Left kidney (tissue), 8 donors: ENCODE data around the gene TREX2. TPM values are rescaled to one million over a fixed set of nuclear protein-coding genes. Genes with fewer than 3 reads are reported as not detected.
A peak's percentile ranks its signal among the peaks of the same experiment; 100 is the strongest.

Experiments used
- DNase-seq: peaks from one replicate; pipeline ENCODE4 v3.0.0-alpha.2; 2013
- long read RNA-seq, 8 donors: transcript quantifications; one replicate each; lab custom pipeline, GENCODE V29; 2026
- polyA plus RNA-seq: library from polyadenylated mRNA; unstranded; fragments of 120-200 nt; gene quantifications from one replicate; pipeline ENCODE4 v1.2.1, GENCODE V29; 2013; ENCODE audit not compliant: insufficient read length

The TREX2 gene
- 0.37 TPM for polyA plus RNA-seq
- long read RNA-seq, donor 1, result 0 reads
- long read RNA-seq, donor 2, result 0 reads
- long read RNA-seq, donor 3, result 0 reads
- long read RNA-seq, donor 4, result 0 reads
- long read RNA-seq, donor 5, result 0 reads
- long read RNA-seq, donor 6, result 0 reads
- long read RNA-seq, donor 7, result 0 reads
- long read RNA-seq, donor 8, result 0 reads

- DNase-seq, result no peak
Observed at GRCh38 chrX:153445856-153446635, at the start of gene TREX2. TSS of gene TREX2 (minus strand) at chrX:153446056. CDS start at chrX:153445430, 626 bp downstream.

- DNase-seq, result no peak
Observed at GRCh38 chrX:153495362-153495751, 49.5 kb upstream of the TREX2 start.

GRCh38 chrX:153494541-153495361, 48.9 kb upstream of the TREX2 start, which contains the start of gene BGN:
TSS of gene BGN (plus strand) at chrX:153494980. CDS start at chrX:153504632, 9,652 bp downstream.
- peak; percentile 31 for DNase-seq

- no peak for DNase-seq
Observed at GRCh38 chrX:153494061-153494460, 48.2 kb upstream of the TREX2 start.

- no peak for DNase-seq
Observed at GRCh38 chrX:153493085-153493484, 47.2 kb upstream of the TREX2 start.

GRCh38 chrX:153492543-153492942, 46.7 kb upstream of the TREX2 start:
- DNase-seq, result no peak

GRCh38 chrX:153491918-153492317, 46.1 kb upstream of the TREX2 start:
- DNase-seq, result no peak

- no peak for DNase-seq
Observed at GRCh38 chrX:153491351-153491914, 45.6 kb upstream of the TREX2 start.

GRCh38 chrX:153490217-153490930, 44.5 kb upstream of the TREX2 start:
- no peak for DNase-seq

- peak; percentile 44 for DNase-seq
Observed at GRCh38 chrX:153488231-153488914, 42.5 kb upstream of the TREX2 start.

- DNase-seq, result no peak
Observed at GRCh38 chrX:153487590-153488071, 41.8 kb upstream of the TREX2 start.

GRCh38 chrX:153486171-153486570, 40.3 kb upstream of the TREX2 start:
- DNase-seq, result no peak

GRCh38 chrX:153485396-153486080, 39.7 kb upstream of the TREX2 start:
- DNase-seq, result no peak

GRCh38 chrX:153482376-153483015, 36.6 kb upstream of the TREX2 start:
- no peak for DNase-seq

GRCh38 chrX:153481043-153481442, 35.2 kb upstream of the TREX2 start:
- no peak for DNase-seq

- DNase-seq, result no peak
Observed at GRCh38 chrX:153478746-153479145, 32.9 kb upstream of the TREX2 start.

GRCh38 chrX:153477901-153478300, 32.0 kb upstream of the TREX2 start:
- no peak for DNase-seq

GRCh38 chrX:153477364-153477857, 31.6 kb upstream of the TREX2 start:
- DNase-seq, result no peak

GRCh38 chrX:153476666-153477363, 31.0 kb upstream of the TREX2 start:
- no peak for DNase-seq
